Gastrocnemius medialis (tissue), 4 donors: ENCODE measurements around the gene OS9. TPM values are rescaled to one million over a fixed set of nuclear protein-coding genes. Genes with fewer than 3 reads are reported as not detected.
A peak's percentile ranks its signal among the peaks of the same experiment; 100 is the strongest.

Experiments used
- ATAC-seq, 2 donors: fragments of 150-250 bp; one replicate each; pipeline ENCODE4 v1.9.1; 2016
- DNase-seq, 2 donors: peaks; one replicate each; pipeline ENCODE4 v3.0.0-alpha.2; 2019
- H3K27ac ChIP-seq, 4 donors: fragments of 200-600 bp; sonication (generic); 1 replicate in 1 of 4; 2 replicates in 3 of 4; pipeline ENCODE4 v1.5.1; 2016 to 2018; ENCODE audit warnings: mild to moderate bottlenecking in 2 of 4, moderate library complexity in 1 of 4
- H3K27me3 ChIP-seq, 3 donors: fragments of 200-600 bp; sonication (generic) in 2 of 3; 1 replicate in 1 of 3; 2 replicates in 2 of 3; pipeline versions ENCODE4 v1.5.1 to v1.6.0; 2016 to 2019; ENCODE audit warnings: mild to moderate bottlenecking in 1 of 3, moderate library complexity in 1 of 3
- H3K36me3 ChIP-seq, 2 donors: fragments of 200-600 bp; sonication (generic) in 1 of 2; one replicate each; pipeline ENCODE4 v1.5.1; 2017 to 2018
- H3K4me1 ChIP-seq, 2 donors: fragments of 200-600 bp; sonication (generic) in 1 of 2; one replicate each; pipeline ENCODE4 v1.5.1; 2016 to 2017; ENCODE audit warnings: mild to moderate bottlenecking in 2 of 2
- H3K4me3 ChIP-seq, 4 donors: fragments of 200-600 bp; sonication (generic) in 3 of 4; 1 replicate in 1 of 4; 2 replicates in 3 of 4; pipeline ENCODE4 v1.5.1; 2016 to 2019; ENCODE audit warnings: mild to moderate bottlenecking in 2 of 4
- H3K9me3 ChIP-seq, 3 donors: fragments of 200-600 bp; sonication (generic) in 2 of 3; 1 replicate in 1 of 3; 2 replicates in 2 of 3; pipeline ENCODE4 v1.5.1; 2016 to 2019
- POLR2A ChIP-seq, 2 donors: fragments of 450-650 bp; IDR thresholded peaks; one replicate each; pipeline ENCODE4 v1.6.1; 2017; ENCODE audit warnings: antibody characterized with exemption in 2 of 2, mild to moderate bottlenecking in 2 of 2, moderate library complexity in 2 of 2
- in situ Hi-C, 4 donors: fragments of 200-750 bp; cut with MboI; loops; one replicate each; pipeline versions ENCODE4 v1.15.0 to v1.8.0; 2017; ENCODE audit warnings: low sequenced_read_pairs in 4 of 4
- intact Hi-C: fragments of 100-400 bp; cut with DNase I; formaldehyde crosslinking; loops from one replicate; pipeline ENCODE4 v1.15.1; 2023; ENCODE audit warnings: low total_unique reads
- total RNA-seq, 4 donors: library from RNA; depleted of rRNA; stranded (reverse); fragments of >200 nt; gene quantifications; one replicate each; pipeline versions ENCODE4 v1.1.0 to v1.2.3, GENCODE V29; 2016
- TF ChIP-seq, protein P1 (sequence below), 5 experiments: fragments of 450-650 bp in 3 of 5; fragments of 200-600 bp in 2 of 5; sonication (generic) in 2 of 5; IDR thresholded peaks in 4 of 5; conservative IDR thresholded peaks in 1 of 5; 1 replicate in 4 of 5; 2 replicates in 1 of 5; pipeline ENCODE4 v1.5.1; 2016 to 2019; ENCODE audit warnings: antibody characterized with exemption in 5 of 5, mild to moderate bottlenecking in 3 of 5, moderate library complexity in 3 of 5

Gene OS9
- total RNA-seq, 4 donors from 2014 or later, result 77.0 to 152 (median 106) TPM

DNA sequence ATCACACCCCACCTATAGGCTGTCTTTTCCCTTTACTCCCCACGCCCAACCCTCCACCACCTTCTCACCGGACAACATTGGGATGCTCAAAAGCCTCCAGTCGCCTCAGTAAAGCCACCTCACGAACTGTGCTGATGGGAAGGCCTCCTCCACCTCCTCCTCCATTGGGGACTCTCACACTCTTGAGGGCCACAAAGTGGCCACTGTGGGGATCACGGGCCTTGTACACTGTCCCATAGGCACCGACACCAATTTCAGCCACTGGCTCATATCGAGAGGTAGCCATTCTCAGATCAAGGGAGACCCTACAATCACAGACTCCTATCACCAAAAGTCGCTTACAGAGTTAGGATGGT lies 57.5 kb downstream of the OS9 start:
- intact Hi-C loops (no loop called here), in situ Hi-C loops (no loop called here)
- H3K4me1 ChIP-seq, result peaks cover 21 to 25% of the 10 kb centered on the region in 2 donors
- no peaks in the 10 kb centered on the region for H3K9me3 ChIP-seq
- peak overlapping the region; percentile 74 to 95 (median 80) for H3K4me3 ChIP-seq
- ATAC-seq (no peak), DNase-seq (no peak)
- TF ChIP-seq, protein P1, sequence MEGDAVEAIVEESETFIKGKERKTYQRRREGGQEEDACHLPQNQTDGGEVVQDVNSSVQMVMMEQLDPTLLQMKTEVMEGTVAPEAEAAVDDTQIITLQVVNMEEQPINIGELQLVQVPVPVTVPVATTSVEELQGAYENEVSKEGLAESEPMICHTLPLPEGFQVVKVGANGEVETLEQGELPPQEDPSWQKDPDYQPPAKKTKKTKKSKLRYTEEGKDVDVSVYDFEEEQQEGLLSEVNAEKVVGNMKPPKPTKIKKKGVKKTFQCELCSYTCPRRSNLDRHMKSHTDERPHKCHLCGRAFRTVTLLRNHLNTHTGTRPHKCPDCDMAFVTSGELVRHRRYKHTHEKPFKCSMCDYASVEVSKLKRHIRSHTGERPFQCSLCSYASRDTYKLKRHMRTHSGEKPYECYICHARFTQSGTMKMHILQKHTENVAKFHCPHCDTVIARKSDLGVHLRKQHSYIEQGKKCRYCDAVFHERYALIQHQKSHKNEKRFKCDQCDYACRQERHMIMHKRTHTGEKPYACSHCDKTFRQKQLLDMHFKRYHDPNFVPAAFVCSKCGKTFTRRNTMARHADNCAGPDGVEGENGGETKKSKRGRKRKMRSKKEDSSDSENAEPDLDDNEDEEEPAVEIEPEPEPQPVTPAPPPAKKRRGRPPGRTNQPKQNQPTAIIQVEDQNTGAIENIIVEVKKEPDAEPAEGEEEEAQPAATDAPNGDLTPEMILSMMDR (IDR thresholded peaks at IDR 0.05 in 4 of 5, conservative IDR thresholded peaks at IDR 0.05 in 1 of 5), result no peak
- TF ChIP-seq POLR2A (IDR thresholded peaks at IDR 0.05), result no peak
- H3K36me3 ChIP-seq, result peaks cover 0 to 46% of the 10 kb centered on the region in 2 donors
- no peaks in the 10 kb centered on the region for H3K27me3 ChIP-seq
- H3K27ac ChIP-seq, result peak overlapping the region; percentile 94 to 98 (median 96)

GRCh38 chr12:57751788-57752667 lies 58.1 kb downstream of the OS9 start, which contains the start of gene CDK4:
CDK4 (minus strand) TSS chr12:57752310; CDS start chr12:57751717, 593 bp downstream.
- peak; percentile 99 to 100 for DNase-seq
- H3K9me3 ChIP-seq, result no peaks in the 10 kb centered on the region
- in situ Hi-C loops (no loop called here), intact Hi-C loops (loop anchor here (1.0 to 2.0 kb wide), 4 partner anchors 21 to 231 kb away; partner anchors contain the start of genes CTDSP2, DDIT3, EEF1AKMT3 and METTL1)
- peak; percentile 85 to 90 for TF ChIP-seq POLR2A (IDR thresholded peaks at IDR 0.05)
- TF ChIP-seq, protein P1 (IDR thresholded peaks at IDR 0.05 in 4 of 5, conservative IDR thresholded peaks at IDR 0.05 in 1 of 5), result peak in 1 of 5 experiments; percentile 24
- peak within 1 kb of the TSS; percentile 74 to 95 (median 80) for H3K4me3 ChIP-seq
- peak; percentile 87 to 88 for ATAC-seq
- peaks cover 0 to 39% of the 10 kb centered on the region in 2 donors for H3K36me3 ChIP-seq
- no peaks in the 10 kb centered on the region for H3K27me3 ChIP-seq
- H3K4me1 ChIP-seq, result peaks cover 23 to 27% of the 10 kb centered on the region in 2 donors
- peak within 1 kb of the TSS; percentile 94 to 98 (median 96) for H3K27ac ChIP-seq

- peak overlapping the region; percentile 55 to 84 (median 76) for H3K4me3 ChIP-seq
These were observed 58.7 kb downstream of the OS9 start for GRCh38 chr12:57752668-57753000.

GRCh38 chr12:57753756-57754337 lies 59.9 kb downstream of the OS9 start:
- peak overlapping the region in 1 of 4 donors; percentile 66 for H3K4me3 ChIP-seq
- intact Hi-C loops, result loop anchor here (2.0 kb wide), 3 partner anchors 19 to 233 kb away; partner anchors contain the start of genes CTDSP2, DDIT3, EEF1AKMT3 and METTL1
- TF ChIP-seq POLR2A (IDR thresholded peaks at IDR 0.05), result no peak
- TF ChIP-seq, protein P1 (IDR thresholded peaks at IDR 0.05 in 4 of 5, conservative IDR thresholded peaks at IDR 0.05 in 1 of 5), result no peak
- ATAC-seq, result no peak
- H3K27ac ChIP-seq, result peak overlapping the region in 1 of 4 donors; percentile 49
- DNase-seq, result no peak
- peaks cover 23 to 27% of the 10 kb centered on the region in 2 donors for H3K4me1 ChIP-seq
- no peaks in the 10 kb centered on the region for H3K27me3 ChIP-seq
- no peaks in the 10 kb centered on the region for H3K9me3 ChIP-seq
- peaks cover 0 to 37% of the 10 kb centered on the region in 2 donors for H3K36me3 ChIP-seq
- in situ Hi-C loops, result no loop called here

More at GRCh38 chr12:57752668-57753000, 58.7 kb downstream of the OS9 start:
- intact Hi-C loops, result loop anchor here (1.0 to 2.0 kb wide), 4 partner anchors 20 to 232 kb away; partner anchors contain the start of genes CTDSP2, DDIT3, EEF1AKMT3 and METTL1
- Histone ChIP-seq H3K27me3 (no peaks in the 10 kb centered on the region), H3K4me1 (peaks cover 23 to 27% of the 10 kb centered on the region in 2 donors), H3K9me3 (no peaks in the 10 kb centered on the region), H3K27ac (peak overlapping the region; percentile 76 to 98 (median 94)), H3K36me3 (peaks cover 0 to 37% of the 10 kb centered on the region in 2 donors)
- TF ChIP-seq, protein P1 (IDR thresholded peaks at IDR 0.05 in 4 of 5, conservative IDR thresholded peaks at IDR 0.05 in 1 of 5), result no peak
- no peak for TF ChIP-seq POLR2A (IDR thresholded peaks at IDR 0.05)
- DNase-seq (no peak), ATAC-seq (no peak)
- in situ Hi-C loops, result no loop called here
